Measurements from ENCODE around the gene SMIM21. TPM values are rescaled to one million over a fixed set of nuclear protein-coding genes. Genes with fewer than 3 reads are reported as not detected.

The SMIM21 gene
- total RNA-seq, 1 experiment from 2014 or later = not detected

DNA sequence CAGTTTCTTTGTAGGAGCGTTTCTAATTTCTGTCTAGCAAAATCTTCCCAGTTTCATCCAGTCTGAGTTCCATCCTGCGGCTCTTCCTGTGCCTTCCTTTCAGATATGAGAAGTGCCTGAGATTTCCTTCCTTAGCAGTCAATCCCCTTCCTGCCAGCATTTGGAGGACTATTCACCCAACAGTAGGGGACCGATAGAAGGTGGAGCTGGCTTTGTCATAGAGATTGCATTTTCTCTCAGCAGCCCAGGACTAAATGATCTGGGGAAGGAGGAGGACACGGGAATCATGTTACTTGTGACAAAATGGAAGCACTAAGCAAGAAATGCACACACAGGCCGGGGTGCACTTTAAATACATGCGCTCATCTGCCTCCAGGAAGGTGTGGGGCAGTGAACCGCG lies 5.6 kb upstream of the SMIM21 start:
- DNase-seq (ENCODE audit: low spot score) = no peak
- ChIA-PET POLR2A (no interaction called here), CTCF (no interaction called here)
- Mint-ChIP-seq H3K4me3 (no peak overlapping the region), H3K27me3 (ENCODE audit: low read depth) (no peaks in the 10 kb centered on the region; the same call in 1 of the 2 replicates), H3K36me3 (no peaks in the 10 kb centered on the region), H3K27ac (no peak overlapping the region; the same call in 1 of the 2 replicates), H3K4me1 (peaks cover 28% of the 10 kb centered on the region), H3K9me3 (peaks cover 8% of the 10 kb centered on the region; the same call in 1 of the 2 replicates)
- peak; percentile 98 for ATAC-seq
- TF ChIP-seq ZNF121 (CRISPR knock-in tag; IDR thresholded peaks at IDR 0.05) (no peak), CREB1 (CRISPR knock-in tag; IDR thresholded peaks at IDR 0.05) (no peak), KAT7 (CRISPR knock-in tag; IDR thresholded peaks at IDR 0.05; ENCODE audit: borderline replicate concordance) (no peak), PRRX2 (CRISPR knock-in tag; IDR thresholded peaks at IDR 0.05) (no peak), SP1 (CRISPR knock-in tag; conservative IDR thresholded peaks at IDR 0.05) (no peak), NFYB (CRISPR knock-in tag; conservative IDR thresholded peaks at IDR 0.05; ENCODE audit: low read depth) (no peak), GRHL2 (CRISPR knock-in tag; IDR thresholded peaks at IDR 0.05; ENCODE audit: insufficient replicate concordance, severe bottlenecking) (no peak), HMGA2 (CRISPR knock-in tag; IDR thresholded peaks at IDR 0.05) (no peak)
- TF ChIP-seq, protein P1, sequence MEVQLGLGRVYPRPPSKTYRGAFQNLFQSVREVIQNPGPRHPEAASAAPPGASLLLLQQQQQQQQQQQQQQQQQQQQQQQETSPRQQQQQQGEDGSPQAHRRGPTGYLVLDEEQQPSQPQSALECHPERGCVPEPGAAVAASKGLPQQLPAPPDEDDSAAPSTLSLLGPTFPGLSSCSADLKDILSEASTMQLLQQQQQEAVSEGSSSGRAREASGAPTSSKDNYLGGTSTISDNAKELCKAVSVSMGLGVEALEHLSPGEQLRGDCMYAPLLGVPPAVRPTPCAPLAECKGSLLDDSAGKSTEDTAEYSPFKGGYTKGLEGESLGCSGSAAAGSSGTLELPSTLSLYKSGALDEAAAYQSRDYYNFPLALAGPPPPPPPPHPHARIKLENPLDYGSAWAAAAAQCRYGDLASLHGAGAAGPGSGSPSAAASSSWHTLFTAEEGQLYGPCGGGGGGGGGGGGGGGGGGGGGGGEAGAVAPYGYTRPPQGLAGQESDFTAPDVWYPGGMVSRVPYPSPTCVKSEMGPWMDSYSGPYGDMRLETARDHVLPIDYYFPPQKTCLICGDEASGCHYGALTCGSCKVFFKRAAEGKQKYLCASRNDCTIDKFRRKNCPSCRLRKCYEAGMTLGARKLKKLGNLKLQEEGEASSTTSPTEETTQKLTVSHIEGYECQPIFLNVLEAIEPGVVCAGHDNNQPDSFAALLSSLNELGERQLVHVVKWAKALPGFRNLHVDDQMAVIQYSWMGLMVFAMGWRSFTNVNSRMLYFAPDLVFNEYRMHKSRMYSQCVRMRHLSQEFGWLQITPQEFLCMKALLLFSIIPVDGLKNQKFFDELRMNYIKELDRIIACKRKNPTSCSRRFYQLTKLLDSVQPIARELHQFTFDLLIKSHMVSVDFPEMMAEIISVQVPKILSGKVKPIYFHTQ (CRISPR knock-in tag; IDR thresholded peaks at IDR 0.05) = no peak
- TF ChIP-seq, protein P2, sequence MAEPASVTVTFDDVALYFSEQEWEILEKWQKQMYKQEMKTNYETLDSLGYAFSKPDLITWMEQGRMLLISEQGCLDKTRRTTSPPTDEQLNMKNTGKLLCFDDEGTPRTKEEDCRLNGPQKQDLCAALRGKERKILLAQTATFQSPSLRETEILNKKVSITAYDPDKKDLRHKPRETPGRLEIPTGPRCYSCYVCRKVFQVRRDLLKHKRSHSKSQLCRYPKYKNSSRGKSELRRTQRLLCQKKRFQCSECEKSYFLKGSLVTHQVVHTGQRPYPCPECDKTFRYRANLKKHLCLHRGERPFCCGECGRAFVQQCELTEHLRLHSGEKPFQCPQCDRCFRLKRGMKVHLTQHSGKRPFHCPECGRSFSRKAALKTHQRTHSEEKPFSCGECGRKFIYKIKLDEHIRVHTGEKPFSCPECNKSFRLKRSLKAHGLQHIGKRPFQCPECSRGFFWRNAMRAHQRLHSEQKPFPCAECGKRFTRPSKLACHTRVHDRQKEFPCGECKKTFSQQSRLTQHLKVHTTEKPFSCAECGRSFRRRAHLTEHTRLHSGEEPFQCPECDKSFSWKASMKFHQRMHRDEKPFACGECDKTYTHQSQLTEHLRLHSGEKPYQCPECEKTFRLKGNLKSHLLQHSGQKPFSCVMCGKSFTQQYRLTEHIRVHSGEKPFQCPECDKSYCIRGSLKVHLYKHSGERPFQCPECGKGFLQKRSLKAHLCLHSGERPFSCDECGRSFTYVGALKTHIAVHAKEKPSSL (CRISPR knock-in tag; conservative IDR thresholded peaks at IDR 0.05) = no peak
- TF ChIP-seq, protein P3, sequence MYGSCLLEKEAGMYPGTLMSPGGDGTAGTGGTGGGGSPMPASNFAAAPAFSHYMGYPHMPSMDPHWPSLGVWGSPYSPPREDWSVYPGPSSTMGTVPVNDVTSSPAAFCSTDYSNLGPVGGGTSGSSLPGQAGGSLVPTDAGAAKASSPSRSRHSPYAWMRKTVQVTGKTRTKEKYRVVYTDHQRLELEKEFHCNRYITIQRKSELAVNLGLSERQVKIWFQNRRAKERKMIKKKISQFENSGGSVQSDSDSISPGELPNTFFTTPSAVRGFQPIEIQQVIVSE (CRISPR knock-in tag; IDR thresholded peaks at IDR 0.05; ENCODE audit: borderline replicate concordance) = no peak
- TF ChIP-seq, protein P4, sequence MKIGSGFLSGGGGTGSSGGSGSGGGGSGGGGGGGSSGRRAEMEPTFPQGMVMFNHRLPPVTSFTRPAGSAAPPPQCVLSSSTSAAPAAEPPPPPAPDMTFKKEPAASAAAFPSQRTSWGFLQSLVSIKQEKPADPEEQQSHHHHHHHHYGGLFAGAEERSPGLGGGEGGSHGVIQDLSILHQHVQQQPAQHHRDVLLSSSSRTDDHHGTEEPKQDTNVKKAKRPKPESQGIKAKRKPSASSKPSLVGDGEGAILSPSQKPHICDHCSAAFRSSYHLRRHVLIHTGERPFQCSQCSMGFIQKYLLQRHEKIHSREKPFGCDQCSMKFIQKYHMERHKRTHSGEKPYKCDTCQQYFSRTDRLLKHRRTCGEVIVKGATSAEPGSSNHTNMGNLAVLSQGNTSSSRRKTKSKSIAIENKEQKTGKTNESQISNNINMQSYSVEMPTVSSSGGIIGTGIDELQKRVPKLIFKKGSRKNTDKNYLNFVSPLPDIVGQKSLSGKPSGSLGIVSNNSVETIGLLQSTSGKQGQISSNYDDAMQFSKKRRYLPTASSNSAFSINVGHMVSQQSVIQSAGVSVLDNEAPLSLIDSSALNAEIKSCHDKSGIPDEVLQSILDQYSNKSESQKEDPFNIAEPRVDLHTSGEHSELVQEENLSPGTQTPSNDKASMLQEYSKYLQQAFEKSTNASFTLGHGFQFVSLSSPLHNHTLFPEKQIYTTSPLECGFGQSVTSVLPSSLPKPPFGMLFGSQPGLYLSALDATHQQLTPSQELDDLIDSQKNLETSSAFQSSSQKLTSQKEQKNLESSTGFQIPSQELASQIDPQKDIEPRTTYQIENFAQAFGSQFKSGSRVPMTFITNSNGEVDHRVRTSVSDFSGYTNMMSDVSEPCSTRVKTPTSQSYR (CRISPR knock-in tag; IDR thresholded peaks at IDR 0.05) = no peak
- TF ChIP-seq, protein P5, sequence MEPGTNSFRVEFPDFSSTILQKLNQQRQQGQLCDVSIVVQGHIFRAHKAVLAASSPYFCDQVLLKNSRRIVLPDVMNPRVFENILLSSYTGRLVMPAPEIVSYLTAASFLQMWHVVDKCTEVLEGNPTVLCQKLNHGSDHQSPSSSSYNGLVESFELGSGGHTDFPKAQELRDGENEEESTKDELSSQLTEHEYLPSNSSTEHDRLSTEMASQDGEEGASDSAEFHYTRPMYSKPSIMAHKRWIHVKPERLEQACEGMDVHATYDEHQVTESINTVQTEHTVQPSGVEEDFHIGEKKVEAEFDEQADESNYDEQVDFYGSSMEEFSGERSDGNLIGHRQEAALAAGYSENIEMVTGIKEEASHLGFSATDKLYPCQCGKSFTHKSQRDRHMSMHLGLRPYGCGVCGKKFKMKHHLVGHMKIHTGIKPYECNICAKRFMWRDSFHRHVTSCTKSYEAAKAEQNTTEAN (CRISPR knock-in tag; IDR thresholded peaks at IDR 0.05) = no peak
- TF ChIP-seq, protein P6, sequence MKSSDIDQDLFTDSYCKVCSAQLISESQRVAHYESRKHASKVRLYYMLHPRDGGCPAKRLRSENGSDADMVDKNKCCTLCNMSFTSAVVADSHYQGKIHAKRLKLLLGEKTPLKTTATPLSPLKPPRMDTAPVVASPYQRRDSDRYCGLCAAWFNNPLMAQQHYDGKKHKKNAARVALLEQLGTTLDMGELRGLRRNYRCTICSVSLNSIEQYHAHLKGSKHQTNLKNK (CRISPR knock-in tag; IDR thresholded peaks at IDR 0.05) = no peak
- TF ChIP-seq, protein P7, sequence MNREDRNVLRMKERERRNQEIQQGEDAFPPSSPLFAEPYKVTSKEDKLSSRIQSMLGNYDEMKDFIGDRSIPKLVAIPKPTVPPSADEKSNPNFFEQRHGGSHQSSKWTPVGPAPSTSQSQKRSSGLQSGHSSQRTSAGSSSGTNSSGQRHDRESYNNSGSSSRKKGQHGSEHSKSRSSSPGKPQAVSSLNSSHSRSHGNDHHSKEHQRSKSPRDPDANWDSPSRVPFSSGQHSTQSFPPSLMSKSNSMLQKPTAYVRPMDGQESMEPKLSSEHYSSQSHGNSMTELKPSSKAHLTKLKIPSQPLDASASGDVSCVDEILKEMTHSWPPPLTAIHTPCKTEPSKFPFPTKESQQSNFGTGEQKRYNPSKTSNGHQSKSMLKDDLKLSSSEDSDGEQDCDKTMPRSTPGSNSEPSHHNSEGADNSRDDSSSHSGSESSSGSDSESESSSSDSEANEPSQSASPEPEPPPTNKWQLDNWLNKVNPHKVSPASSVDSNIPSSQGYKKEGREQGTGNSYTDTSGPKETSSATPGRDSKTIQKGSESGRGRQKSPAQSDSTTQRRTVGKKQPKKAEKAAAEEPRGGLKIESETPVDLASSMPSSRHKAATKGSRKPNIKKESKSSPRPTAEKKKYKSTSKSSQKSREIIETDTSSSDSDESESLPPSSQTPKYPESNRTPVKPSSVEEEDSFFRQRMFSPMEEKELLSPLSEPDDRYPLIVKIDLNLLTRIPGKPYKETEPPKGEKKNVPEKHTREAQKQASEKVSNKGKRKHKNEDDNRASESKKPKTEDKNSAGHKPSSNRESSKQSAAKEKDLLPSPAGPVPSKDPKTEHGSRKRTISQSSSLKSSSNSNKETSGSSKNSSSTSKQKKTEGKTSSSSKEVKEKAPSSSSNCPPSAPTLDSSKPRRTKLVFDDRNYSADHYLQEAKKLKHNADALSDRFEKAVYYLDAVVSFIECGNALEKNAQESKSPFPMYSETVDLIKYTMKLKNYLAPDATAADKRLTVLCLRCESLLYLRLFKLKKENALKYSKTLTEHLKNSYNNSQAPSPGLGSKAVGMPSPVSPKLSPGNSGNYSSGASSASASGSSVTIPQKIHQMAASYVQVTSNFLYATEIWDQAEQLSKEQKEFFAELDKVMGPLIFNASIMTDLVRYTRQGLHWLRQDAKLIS (CRISPR knock-in tag; IDR thresholded peaks at IDR 0.05; ENCODE audit: borderline replicate concordance) = no peak
- TF ChIP-seq, protein P8, sequence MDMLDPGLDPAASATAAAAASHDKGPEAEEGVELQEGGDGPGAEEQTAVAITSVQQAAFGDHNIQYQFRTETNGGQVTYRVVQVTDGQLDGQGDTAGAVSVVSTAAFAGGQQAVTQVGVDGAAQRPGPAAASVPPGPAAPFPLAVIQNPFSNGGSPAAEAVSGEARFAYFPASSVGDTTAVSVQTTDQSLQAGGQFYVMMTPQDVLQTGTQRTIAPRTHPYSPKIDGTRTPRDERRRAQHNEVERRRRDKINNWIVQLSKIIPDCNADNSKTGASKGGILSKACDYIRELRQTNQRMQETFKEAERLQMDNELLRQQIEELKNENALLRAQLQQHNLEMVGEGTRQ (CRISPR knock-in tag; IDR thresholded peaks at IDR 0.05) = no peak
